Cerebellar cortex (tissue), 1 donor: ENCODE measurements around the gene OTUD1.
A peak's percentile ranks its signal among the peaks of the same experiment; 100 is the strongest.
"Not testable (repeated sequence)": the region's sequence is repeated elsewhere in the genome, so short reads cannot be mapped to it uniquely, and the experiment has no call there.

Experiments
- DNase-seq: peaks from one replicate; pipeline ENCODE4 v3.0.0-alpha.2; 2015; ENCODE audit warnings: low spot score

OTUD1 gene

GRCh38 chr10:23438547-23439451, at the start of gene OTUD1:
TSS of gene OTUD1 (plus strand) at chr10:23439075. CDS start at chr10:23439458, 383 bp downstream.
- peak; percentile 94 for DNase-seq

- not testable (repeated sequence) for DNase-seq
Observed at GRCh38 chr10:23390408-23390807, 48.5 kb upstream of the OTUD1 start.

GRCh38 chr10:23390809-23391208, 48.1 kb upstream of the OTUD1 start:
- no peak for DNase-seq

- DNase-seq, result no peak
Observed at GRCh38 chr10:23391821-23392220, 47.1 kb upstream of the OTUD1 start.

- no peak for DNase-seq
Observed at GRCh38 chr10:23395017-23395416, 43.9 kb upstream of the OTUD1 start.

- DNase-seq, result no peak
Observed at GRCh38 chr10:23396695-23397094, 42.2 kb upstream of the OTUD1 start.

- DNase-seq, result no peak
Observed at GRCh38 chr10:23399701-23400144, 39.2 kb upstream of the OTUD1 start.

- no peak for DNase-seq
Observed at GRCh38 chr10:23402856-23403255, 36.0 kb upstream of the OTUD1 start.

- no peak for DNase-seq
Observed at GRCh38 chr10:23403278-23403677, 35.6 kb upstream of the OTUD1 start.

- DNase-seq, result no peak
Observed at GRCh38 chr10:23403719-23404118, 35.2 kb upstream of the OTUD1 start.

- DNase-seq, result no peak
Observed at GRCh38 chr10:23404461-23404980, 34.4 kb upstream of the OTUD1 start.

- DNase-seq, result no peak
Observed at GRCh38 chr10:23405540-23405939, 33.3 kb upstream of the OTUD1 start.

GRCh38 chr10:23406409-23406808, 32.5 kb upstream of the OTUD1 start:
- no peak for DNase-seq

- no peak for DNase-seq
Observed at GRCh38 chr10:23408330-23408976, 30.4 kb upstream of the OTUD1 start.

GRCh38 chr10:23412223-23412622, 26.7 kb upstream of the OTUD1 start:
- no peak for DNase-seq

GRCh38 chr10:23413629-23414089, 25.2 kb upstream of the OTUD1 start:
- no peak for DNase-seq

GRCh38 chr10:23414658-23415057, 24.2 kb upstream of the OTUD1 start:
- no peak for DNase-seq

- DNase-seq, result no peak
Observed at GRCh38 chr10:23417254-23417653, 21.6 kb upstream of the OTUD1 start.

GRCh38 chr10:23418051-23418681, 20.7 kb upstream of the OTUD1 start:
- no peak for DNase-seq

GRCh38 chr10:23419201-23419600, 19.7 kb upstream of the OTUD1 start:
- DNase-seq, result no peak

- DNase-seq, result no peak
Observed at GRCh38 chr10:23419655-23420329, 19.1 kb upstream of the OTUD1 start.

GRCh38 chr10:23421397-23421796, 17.5 kb upstream of the OTUD1 start:
- DNase-seq, result no peak
